IPS DF 6.9 (cell line): ENCODE results near the gene ABCC5.

Experiments
- DNase-seq: peaks from one replicate; pipeline ENCODE4 v3.0.0-alpha.2; 2013; ENCODE audit warnings: low read depth, low spot score
- H3K27ac ChIP-seq: one replicate; pipeline ENCODE4 v1.5.1; 2013; ENCODE audit warnings: low read length, control low read depth
- H3K27me3 ChIP-seq: 2 replicates; pipeline ENCODE4 v1.6.1; 2013; ENCODE audit warnings: mild to moderate bottlenecking, low read length; ENCODE audit not compliant: control insufficient read depth, insufficient read depth
- H3K36me3 ChIP-seq: 2 replicates; pipeline ENCODE4 v1.6.1; 2013; ENCODE audit warnings: low read length; ENCODE audit not compliant: control insufficient read depth, insufficient read depth
- H3K4me1 ChIP-seq: 2 replicates; pipeline ENCODE4 v1.6.1; 2013; ENCODE audit warnings: low read length; ENCODE audit not compliant: control insufficient read depth, insufficient read depth
- H3K4me3 ChIP-seq: 2 replicates; pipeline ENCODE4 v1.5.1; 2013; ENCODE audit warnings: mild to moderate bottlenecking, low read length
- H3K9me3 ChIP-seq: 2 replicates; pipeline ENCODE4 v1.6.1; 2013; ENCODE audit warnings: low read length, inconsistent platforms; ENCODE audit not compliant: control insufficient read depth, insufficient read depth
- WGBS: extraction: QIAGEN DNeasy Blood & Tissue Kit; methylation state at CpG from one replicate; pipeline ENCODE4 v1.1.7; 2013; ENCODE audit warnings: mixed read lengths, missing lambda C conversion rate; ENCODE audit not compliant: insufficient read length, insufficient coverage; 5-methylcytosine and 5-hydroxymethylcytosine counted together

ABCC5 gene

GRCh38 chr3:183980403-183980802, 37.3 kb downstream of the ABCC5 start:
- peaks cover 3% of the 10 kb centered on the region for H3K4me1 ChIP-seq
- H3K27ac ChIP-seq, result no peak overlapping the region
- no CpG with 5 or more reads among the region's 4 CpGs for WGBS
- no peaks in the 10 kb centered on the region; the same call in 1 of the 2 replicates for H3K36me3 ChIP-seq
- no peaks in the 10 kb centered on the region for H3K27me3 ChIP-seq
- no peaks in the 10 kb centered on the region for H3K9me3 ChIP-seq
- no peak overlapping the region for H3K4me3 ChIP-seq
- no peak for DNase-seq

- Histone ChIP-seq H3K27ac (no peak overlapping the region), H3K27me3 (no peaks in the 10 kb centered on the region), H3K36me3 (0 out of 2 replicates have a peak, but pooled peaks cover 3% of the 10 kb centered on the region), H3K4me3 (no peak overlapping the region), H3K4me1 (no peaks in the 10 kb centered on the region), H3K9me3 (no peaks in the 10 kb centered on the region)
- no CpG with 5 or more reads among the region's 10 CpGs for WGBS
- DNase-seq, result no peak
These were observed 41.6 kb downstream of the ABCC5 start for GRCh38 chr3:183975981-183976662.

- Histone ChIP-seq H3K4me3 (no peak overlapping the region), H3K36me3 (peaks cover 10% of the 10 kb centered on the region; the same call in 1 of the 2 replicates), H3K4me1 (no peaks in the 10 kb centered on the region), H3K9me3 (no peaks in the 10 kb centered on the region), H3K27ac (no peak overlapping the region), H3K27me3 (no peaks in the 10 kb centered on the region)
- DNase-seq, result no peak
- no CpG with 5 or more reads among the region's 4 CpGs for WGBS
These were observed 48.9 kb downstream of the ABCC5 start for GRCh38 chr3:183968666-183969245.

GRCh38 chr3:183967693-183968092, 50.0 kb downstream of the ABCC5 start:
- Histone ChIP-seq H3K4me1 (no peaks in the 10 kb centered on the region), H3K27me3 (no peaks in the 10 kb centered on the region), H3K36me3 (peaks cover 10% of the 10 kb centered on the region; the same call in 1 of the 2 replicates), H3K9me3 (no peaks in the 10 kb centered on the region), H3K4me3 (no peak overlapping the region), H3K27ac (no peak overlapping the region)
- no peak for DNase-seq
- no CpG with 5 or more reads among the region's 3 CpGs for WGBS

- Histone ChIP-seq H3K27ac (no peak overlapping the region), H3K4me3 (no peak overlapping the region), H3K9me3 (no peaks in the 10 kb centered on the region), H3K4me1 (no peaks in the 10 kb centered on the region), H3K27me3 (no peaks in the 10 kb centered on the region), H3K36me3 (peaks cover 8% of the 10 kb centered on the region; the same call in 1 of the 2 replicates)
- DNase-seq, result no peak
- WGBS, result no CpG with 5 or more reads among the region's 4 CpGs
These were observed 51.3 kb downstream of the ABCC5 start for GRCh38 chr3:183966361-183966791.

- Histone ChIP-seq H3K9me3 (no peaks in the 10 kb centered on the region), H3K36me3 (peaks cover 7% of the 10 kb centered on the region; the same call in 1 of the 2 replicates), H3K27me3 (no peaks in the 10 kb centered on the region), H3K4me3 (no peak overlapping the region), H3K27ac (no peak overlapping the region), H3K4me1 (no peaks in the 10 kb centered on the region)
- DNase-seq, result no peak
- no CpG with 5 or more reads among the region's 3 CpGs for WGBS
These were observed 54.9 kb downstream of the ABCC5 start for GRCh38 chr3:183962807-183963206.

GRCh38 chr3:183959214-183959613, 58.5 kb downstream of the ABCC5 start:
- no CpG with 5 or more reads among the region's 4 CpGs for WGBS
- Histone ChIP-seq H3K27ac (no peak overlapping the region), H3K4me3 (no peak overlapping the region), H3K36me3 (no peaks in the 10 kb centered on the region; the same call in 1 of the 2 replicates), H3K27me3 (no peaks in the 10 kb centered on the region), H3K4me1 (no peaks in the 10 kb centered on the region), H3K9me3 (no peaks in the 10 kb centered on the region)
- no peak for DNase-seq

- no peaks in the 10 kb centered on the region for H3K27me3 ChIP-seq
- no peaks in the 10 kb centered on the region; the same call in 1 of the 2 replicates for H3K36me3 ChIP-seq
- H3K9me3 ChIP-seq, result no peaks in the 10 kb centered on the region
- no peak overlapping the region for H3K27ac ChIP-seq
- no peak overlapping the region for H3K4me3 ChIP-seq
- no CpG with 5 or more reads among the region's 4 CpGs for WGBS
- no peak for DNase-seq
- no peaks in the 10 kb centered on the region for H3K4me1 ChIP-seq
These were observed 58.9 kb downstream of the ABCC5 start for GRCh38 chr3:183958775-183959174.

- no peak overlapping the region for H3K4me3 ChIP-seq
- no peak overlapping the region for H3K27ac ChIP-seq
- no peak for DNase-seq
- no peaks in the 10 kb centered on the region for H3K27me3 ChIP-seq
- H3K9me3 ChIP-seq, result no peaks in the 10 kb centered on the region
- no peaks in the 10 kb centered on the region; the same call in 1 of the 2 replicates for H3K36me3 ChIP-seq
- H3K4me1 ChIP-seq, result no peaks in the 10 kb centered on the region
- WGBS, result no CpG with 5 or more reads among the region's 3 CpGs
These were observed 59.5 kb downstream of the ABCC5 start for GRCh38 chr3:183958226-183958625.

GRCh38 chr3:183954875-183955274, 62.8 kb downstream of the ABCC5 start:
- DNase-seq, result no peak
- H3K4me1 ChIP-seq, result no peaks in the 10 kb centered on the region
- no peaks in the 10 kb centered on the region; the same call in 1 of the 2 replicates for H3K36me3 ChIP-seq
- H3K27me3 ChIP-seq, result no peaks in the 10 kb centered on the region
- no CpG with 5 or more reads among the region's 4 CpGs for WGBS
- no peak overlapping the region for H3K27ac ChIP-seq
- no peaks in the 10 kb centered on the region for H3K9me3 ChIP-seq
- no peak overlapping the region for H3K4me3 ChIP-seq
